Heart right ventricle (tissue), 16 donors: ENCODE measurements around the gene CELA2A. TPM values are rescaled to one million over a fixed set of nuclear protein-coding genes. Genes with fewer than 3 reads are reported as not detected.
"Not testable (repeated sequence)": the region's sequence is repeated elsewhere in the genome, so short reads cannot be mapped to it uniquely, and the experiment has no call there.

Experiments
- ATAC-seq, 8 donors: fragments of 200-7000 bp; cut with Tn5 transposase; one replicate each; pipeline ENCODE4 v1.9.1; 2020; ENCODE audit warnings: mild to moderate bottlenecking in 8 of 8, moderate library complexity in 8 of 8, moderate number of reproducible peaks in 1 of 8
- DNase-seq, 2 donors: peaks; one replicate each; pipeline ENCODE4 v3.0.0-alpha.2; 2020
- H3K27ac ChIP-seq, 10 donors: fragments of 200-600 bp; sonication (generic) in 2 of 10; one replicate each; pipeline versions ENCODE4 v1.5.0 to v1.8.0; 2020 to 2022; ENCODE audit warnings: mild to moderate bottlenecking in 3 of 10
- H3K27me3 ChIP-seq, 7 donors: fragments of 200-600 bp; one replicate each; pipeline ENCODE4 v1.8.0; 2021 to 2022; ENCODE audit warnings: mild to moderate bottlenecking in 2 of 7
- H3K36me3 ChIP-seq, 9 donors: fragments of 200-600 bp; sonication (generic) in 1 of 9; one replicate each; pipeline versions ENCODE4 v1.5.0 to v1.8.0; 2020 to 2022; ENCODE audit warnings: mild to moderate bottlenecking in 2 of 9
- H3K4me1 ChIP-seq, 9 donors: fragments of 200-600 bp; sonication (generic) in 1 of 9; one replicate each; pipeline versions ENCODE4 v1.5.0 to v1.8.0; 2020 to 2022; ENCODE audit warnings: mild to moderate bottlenecking in 4 of 9
- H3K4me3 ChIP-seq, 10 donors: fragments of 200-600 bp; sonication (generic) in 2 of 10; one replicate each; pipeline versions ENCODE4 v1.5.0 to v1.8.0; 2020 to 2022; ENCODE audit warnings: mild to moderate bottlenecking in 7 of 10, moderate library complexity in 2 of 10
- H3K9me3 ChIP-seq, 11 donors: fragments of 200-600 bp in 10 of 11; sonication (generic) in 2 of 11; one replicate each; pipeline versions ENCODE4 v1.5.0 to v1.8.0; 2013 to 2022; ENCODE audit warnings: mild to moderate bottlenecking in 2 of 11, control low read depth in 1 of 11, moderate library complexity in 1 of 11
- CTCF ChIP-seq, 9 donors: fragments of 200-600 bp; sonication (generic) in 2 of 9; IDR thresholded peaks; one replicate each; pipeline versions ENCODE4 v1.5.0 to v1.8.0; 2021 to 2022; ENCODE audit warnings: antibody characterized with exemption in 9 of 9, mild to moderate bottlenecking in 5 of 9, moderate library complexity in 1 of 9
- WGBS, 2 donors: extraction: QIAGEN DNeasy Blood & Tissue Kit; methylation state at CpG; one replicate each; pipeline ENCODE4 v1.1.7; 2013; ENCODE audit warnings: inconsistent platforms in 1 of 2; 5-methylcytosine and 5-hydroxymethylcytosine counted together
- intact Hi-C, 10 donors: fragments of 100-400 bp; cut with DNase I; formaldehyde crosslinking; loops; one replicate each; pipeline versions ENCODE4 v1.11.1 to v1.14.2; 2022
- polyA plus RNA-seq, 2 donors: library from polyadenylated mRNA; stranded (reverse); fragments of 200-250 nt; gene quantifications; one replicate each; pipeline ENCODE4 v1.2.3, GENCODE V29; 2013
- total RNA-seq, 10 donors: library from RNA; stranded (reverse); fragmentation: NEBNext Ultra II Directional in 3 of 10; extraction: Animal tissue kit (Norgen Biotek cat#: 25700) in 3 of 10; gene quantifications; one replicate each; pipeline versions ENCODE4 v1.2.1 to v1.2.4, GENCODE V29; 2021 to 2023
- donor health status: Arrhythmogenic right ventricular cardiomyopathy.
- donor health status: ischemic (EF 13 %, LVEDD 7.1; RV severe dilation, severe dysfunction).
- donor health status: healthy with polysubstance abuse.
- donor health status: DM: no; HTN: yes; CAD: no.
- donor health status: DM: no; HTN: no; CAD: no.
- donor health status: ischemic (EF 25% LVEDD 6.9; RV normal size, moderate dysfunction).
- donor health status: ischemic (EF 25% LVEDD 5.7; RV mildly dilated, moderate dysfunction).
- donor health status: healthy.
- donor health status: DM: yes; HTN: yes; CAD: no.
- donor health status: Ischemic cardiomyopathy.
- donor health status: ischemic (EF 35%, LVEDD 5.7; RV mildly dilated, moderate dysfunction).
- donor health status: nonischemic (EF 11% LVEDD 7.7; RV severe dilation, severe dysfunction).
- donor health status: DM: yes; HTN: yes; CAD: no.
- donor health status: PGD.
- donor health status: ischemic (EF 29% LVEDD 5.4; RV normal size, mild dysfunction).
- donor health status: nonischemic (EF 23%, LVEDD 6.1; RV moderate dilation, normal function).

CELA2A gene
- total and polyA plus RNA-seq, 12 donors: 0.09 to 1.6 (median 1.1) TPM; not detected in 4

DNA sequence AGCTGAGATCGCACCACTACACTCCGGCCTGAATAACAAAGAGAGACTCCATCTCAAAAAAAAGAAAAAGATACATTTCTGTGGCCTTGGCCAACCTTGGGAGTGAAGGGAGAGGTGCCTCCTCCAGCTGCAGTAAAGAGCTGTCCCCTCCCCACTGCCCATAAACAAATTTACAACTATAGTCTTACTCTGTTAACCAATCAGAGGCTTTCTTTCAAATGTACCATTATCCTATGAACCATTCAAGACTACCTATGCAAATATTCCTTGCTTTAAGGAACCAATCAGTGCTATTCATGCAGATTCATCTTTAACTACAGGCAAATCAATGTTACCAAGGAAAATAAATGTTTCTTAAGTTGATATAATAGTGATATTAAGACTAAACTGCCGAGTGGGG, 20.4 kb downstream of the CELA2A start:
- Histone ChIP-seq H3K36me3 (no peaks in the 10 kb centered on the region), H3K27me3 (no peaks in the 10 kb centered on the region), H3K9me3 (no peaks in the 10 kb centered on the region), H3K4me1 (peaks cover 0 to under 1% (median 0%) of the 10 kb centered on the region in 9 donors), H3K4me3 (no peak overlapping the region), H3K27ac (no peak overlapping the region)
- ATAC-seq (no peak), DNase-seq (no peak)
- intact Hi-C loops: no loop called here
- WGBS, 2 donors: 96 to 98% methylated on average over 3 of the region's 3 CpGs
- TF ChIP-seq CTCF (IDR thresholded peaks at IDR 0.05): no peak

DNA sequence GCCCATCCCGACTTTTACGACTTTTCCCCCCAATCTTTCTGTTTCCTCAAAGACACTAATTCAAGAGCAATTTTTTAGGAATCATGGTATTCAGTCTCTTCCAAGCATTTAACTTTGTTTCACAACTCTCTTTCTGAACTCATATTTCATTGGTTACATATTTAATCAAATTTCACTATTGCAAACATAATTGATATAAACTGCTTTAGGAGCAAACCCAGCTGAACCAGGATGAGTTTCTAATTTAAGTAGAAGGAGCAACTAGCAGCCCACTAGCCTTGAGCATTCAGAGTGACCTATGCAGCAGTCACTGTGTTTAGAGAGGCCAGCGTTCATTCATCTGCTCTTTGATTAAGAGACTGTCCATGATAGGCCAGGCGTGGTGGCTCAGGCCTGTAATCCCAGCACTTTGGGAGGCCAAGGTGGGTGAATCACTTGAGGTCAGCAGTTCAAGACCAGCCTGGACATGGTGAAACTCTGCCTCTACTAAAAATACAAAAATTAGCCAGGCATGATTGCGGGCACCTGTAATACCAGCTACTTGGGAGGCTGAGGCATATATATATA, 21.2 kb downstream of the CELA2A start:
- WGBS, 2 donors: 92 to 94% methylated on average over 5 of the region's 5 CpGs
- intact Hi-C loops: no loop called here
- TF ChIP-seq CTCF (IDR thresholded peaks at IDR 0.05): no peak
- H3K4me1 ChIP-seq: peaks cover 0 to 3% (median 0%) of the 10 kb centered on the region in 9 donors
- no peaks in the 10 kb centered on the region for H3K27me3 ChIP-seq
- H3K36me3 ChIP-seq: no peaks in the 10 kb centered on the region
- no peak for DNase-seq
- no peak overlapping the region for H3K4me3 ChIP-seq
- no peaks in the 10 kb centered on the region for H3K9me3 ChIP-seq
- H3K27ac ChIP-seq: no peak overlapping the region
- no peak for ATAC-seq

DNA sequence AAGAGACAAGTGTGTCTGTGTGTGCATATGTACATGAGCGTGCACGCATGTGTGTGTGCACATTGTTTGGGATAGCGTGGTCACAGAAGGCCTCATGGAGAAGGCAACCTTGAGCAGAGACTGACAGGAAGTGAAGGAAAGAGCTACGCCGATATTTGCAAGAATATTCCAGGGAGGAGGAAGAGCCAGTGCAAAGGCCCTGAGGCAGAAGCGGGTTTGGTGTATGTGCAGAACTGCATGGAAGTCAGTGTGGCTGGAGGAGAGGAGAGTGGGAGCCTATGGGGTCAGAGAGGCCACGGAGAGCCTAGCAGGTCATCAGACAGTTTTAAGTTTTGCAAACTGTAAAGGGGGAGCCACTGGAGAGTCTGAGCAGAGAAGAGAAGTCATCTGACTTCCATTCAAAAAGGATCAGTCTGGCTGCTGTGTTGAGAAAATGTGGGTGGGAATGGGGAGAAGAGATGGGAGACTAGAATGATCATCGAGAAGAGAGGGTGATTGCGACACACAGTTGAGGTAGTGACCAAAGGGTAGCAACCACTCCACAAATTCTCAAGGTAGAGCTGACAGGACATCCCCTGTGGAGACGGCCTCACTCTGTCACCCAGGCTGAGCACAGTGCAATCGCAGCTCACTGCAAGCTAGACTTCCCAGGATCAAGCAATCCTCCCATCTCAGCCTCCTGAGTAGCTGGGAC, 23.3 kb downstream of the CELA2A start:
- no peaks in the 10 kb centered on the region for H3K9me3 ChIP-seq
- peaks cover 0 to 3% (median 0%) of the 10 kb centered on the region in 9 donors for H3K4me1 ChIP-seq
- no peak overlapping the region for H3K27ac ChIP-seq
- DNase-seq (no peak), ATAC-seq (no peak)
- no peaks in the 10 kb centered on the region for H3K36me3 ChIP-seq
- no peak overlapping the region for H3K4me3 ChIP-seq
- no peak for TF ChIP-seq CTCF (IDR thresholded peaks at IDR 0.05)
- intact Hi-C loops: no loop called here
- no peaks in the 10 kb centered on the region for H3K27me3 ChIP-seq
- WGBS, 2 donors: 94% methylated on average over 11 of the region's 11 CpGs

DNA sequence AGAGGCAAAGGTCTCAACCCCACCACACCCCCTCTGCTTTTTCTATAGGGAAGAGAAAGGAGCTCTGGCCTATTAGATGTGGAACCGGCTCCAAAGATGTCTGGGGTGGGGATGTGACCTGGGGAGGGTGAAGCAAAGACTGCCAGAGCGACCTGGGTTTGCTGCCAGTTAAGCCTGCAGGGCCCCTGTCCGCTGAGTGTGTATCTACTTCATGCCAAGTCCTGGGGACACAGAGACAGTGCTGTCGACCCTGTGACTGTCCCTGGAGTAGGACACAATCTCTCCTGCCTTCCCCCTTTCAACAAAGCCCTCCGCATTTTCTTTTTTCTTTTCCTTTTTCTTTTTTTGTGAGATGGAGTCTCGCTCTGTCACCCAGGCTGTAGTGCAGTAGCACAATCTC, 25.9 kb downstream of the CELA2A start:
- H3K27ac ChIP-seq, H3K4me3 ChIP-seq, intact Hi-C loops, DNase-seq, H3K4me1 ChIP-seq, H3K9me3 ChIP-seq, H3K27me3 ChIP-seq, H3K36me3 ChIP-seq: not testable (repeated sequence)
- WGBS, 2 donors: 52 to 62% methylated on average over 6 of the region's 6 CpGs
- peak in 5 of 8 donors; percentile 44 to 73 (median 65) for ATAC-seq

DNA sequence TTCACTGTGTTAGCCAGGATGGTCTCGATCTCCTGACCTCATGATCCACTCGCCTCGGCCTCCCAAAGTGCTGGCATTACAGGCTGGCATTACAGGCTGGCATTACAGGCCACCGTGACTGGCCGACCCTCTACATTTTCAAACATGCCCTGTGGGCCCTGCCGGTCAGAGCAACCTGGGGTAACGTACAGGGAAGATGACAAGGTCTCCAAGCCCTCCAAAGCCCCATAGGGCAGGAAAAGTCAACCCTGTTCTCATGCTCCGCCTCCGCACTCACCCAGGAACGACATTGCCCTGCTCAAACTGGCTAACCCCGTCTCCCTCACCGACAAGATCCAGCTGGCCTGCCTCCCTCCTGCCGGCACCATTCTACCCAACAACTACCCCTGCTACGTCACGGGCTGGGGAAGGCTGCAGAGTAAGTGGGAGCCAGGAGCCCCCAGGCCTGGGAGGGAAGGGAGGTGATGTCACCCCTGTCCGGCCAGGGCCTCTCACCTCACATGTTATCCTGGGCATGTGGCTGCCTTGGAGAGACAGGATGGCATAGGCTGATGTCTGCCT, 26.5 kb downstream of the CELA2A start:
- H3K4me3 ChIP-seq, ATAC-seq, intact Hi-C loops, H3K36me3 ChIP-seq, H3K27ac ChIP-seq, H3K27me3 ChIP-seq, H3K4me1 ChIP-seq, DNase-seq, H3K9me3 ChIP-seq: not testable (repeated sequence)
- WGBS, 2 donors: 78 to 80% methylated on average over 13 to 15 of the region's 16 CpGs
